Suprapubic skin (tissue), 4 donors: ENCODE data around the gene SORCS2.

Source experiments
- CTCF ChIP-seq, 2 donors: fragments of 200-600 bp in 1 of 2; fragments of 450-650 bp in 1 of 2; sonication (generic) in 1 of 2; IDR thresholded peaks; one replicate each; pipeline ENCODE4 v1.5.1; 2016 to 2019; ENCODE audit warnings: antibody characterized with exemption in 2 of 2, mild to moderate bottlenecking in 1 of 2, moderate library complexity in 1 of 2
- EP300 ChIP-seq: sonication (generic); formaldehyde crosslinking; IDR thresholded peaks from one replicate; pipeline ENCODE4 v1.6.1; 2017; ENCODE audit warnings: antibody characterized with exemption
- POLR2A ChIP-seq, 2 donors: fragments of 450-650 bp; IDR thresholded peaks; one replicate each; pipeline ENCODE4 v1.6.1; 2017; ENCODE audit warnings: antibody characterized with exemption in 2 of 2, mild to moderate bottlenecking in 2 of 2, moderate library complexity in 2 of 2
- POLR2AphosphoS5 ChIP-seq, 3 donors: sonication (generic); formaldehyde crosslinking; IDR thresholded peaks; one replicate each; pipeline ENCODE4 v1.6.1; 2017; ENCODE audit warnings: antibody characterized with exemption in 3 of 3

- no peak for TF ChIP-seq CTCF (IDR thresholded peaks at IDR 0.05)
- no peak for TF ChIP-seq POLR2A (IDR thresholded peaks at IDR 0.05)
- TF ChIP-seq EP300, result no peak
- TF ChIP-seq POLR2AphosphoS5 (IDR thresholded peaks at IDR 0.05), result no peak
These were observed 288.9 kb downstream of the SORCS2 start for GRCh38 chr4:7481227-7481626.
